H1 (cell line): Measurements from ENCODE around the gene TRIM62.

ENCODE experiments used
- ASH2L ChIP-seq: fragments of 200-600, 300-600 bp; sonication (generic); IDR thresholded peaks from one replicate; pipeline ENCODE4 v1.7.1; 2017; ENCODE audit warnings: low read length
- BCL11A ChIP-seq, 2 experiments: IDR thresholded peaks; one replicate each; pipeline ENCODE4 v1.6.1; 2011; ENCODE audit warnings: low read depth in 2 of 2, low read length in 2 of 2, mild to moderate bottlenecking in 2 of 2
- CREB1 ChIP-seq: IDR thresholded peaks from 2 replicates; pipeline ENCODE4 v1.6.1; 2012; ENCODE audit warnings: inconsistent platforms
- CTCF ChIP-seq, 3 experiments: IDR thresholded peaks; 1 replicate in 2 of 3; 2 replicates in 1 of 3; pipeline versions ENCODE4 v1.5.1 to v1.6.1; 2011; ENCODE audit warnings: low read length in 3 of 3, mild to moderate bottlenecking in 3 of 3, inconsistent platforms in 2 of 3, low read depth in 1 of 3, moderate library complexity in 1 of 3; ENCODE audit not compliant: insufficient read depth in 1 of 3; ENCODE audit errors: control extremely low read depth in 1 of 3
- EZH2 ChIP-seq: fragments of 200-600 bp; sonication (generic); IDR thresholded peaks from 2 replicates; pipeline ENCODE4 v1.7.1; 2012; ENCODE audit warnings: low read depth, mild to moderate bottlenecking, moderate library complexity, low read length, inconsistent platforms; ENCODE audit not compliant: severe bottlenecking
- FOSL1 ChIP-seq: IDR thresholded peaks from 2 replicates; pipeline ENCODE4 v1.6.1; 2011; ENCODE audit warnings: mild to moderate bottlenecking, low read depth, low read length, moderate library complexity; ENCODE audit not compliant: insufficient read depth
- GABPA ChIP-seq: IDR thresholded peaks from 2 replicates; pipeline ENCODE4 v1.6.1; 2011; ENCODE audit warnings: mild to moderate bottlenecking, low read length, moderate library complexity, borderline replicate concordance; ENCODE audit not compliant: insufficient read depth
- POLR2A ChIP-seq, 2 experiments: IDR thresholded peaks; 1 replicate in 1 of 2; 2 replicates in 1 of 2; pipeline ENCODE4 v1.6.1; 2011; ENCODE audit warnings: low read depth in 2 of 2, low read length in 2 of 2, mild to moderate bottlenecking in 2 of 2; ENCODE audit errors: control extremely low read depth in 1 of 2
- SIN3A ChIP-seq, 2 experiments: IDR thresholded peaks in 1 of 2; conservative IDR thresholded peaks in 1 of 2; 2 replicates each; pipeline ENCODE4 v1.6.1; 2011 to 2012; ENCODE audit warnings: low read length in 2 of 2, improper control_type of control experiment in 1 of 2, low read depth in 1 of 2, mild to moderate bottlenecking in 1 of 2
- SIX5 ChIP-seq: IDR thresholded peaks from 2 replicates; pipeline ENCODE4 v1.6.1; 2011; ENCODE audit warnings: mild to moderate bottlenecking, low read depth, low read length
- SP2 ChIP-seq: IDR thresholded peaks from 2 replicates; pipeline ENCODE4 v1.6.1; 2012; ENCODE audit warnings: mild to moderate bottlenecking, low read length, inconsistent platforms
- USF2 ChIP-seq: IDR thresholded peaks from 2 replicates; pipeline ENCODE4 v1.6.1; 2011; ENCODE audit warnings: low read length, improper control_type of control experiment

GRCh38 chr1:33110477-33110876 is 71.4 kb downstream of the TRIM62 start:
- TF ChIP-seq ASH2L (no peak), USF2 (no peak), CTCF (IDR thresholded peaks at IDR 0.05; ENCODE audit: control extremely low read depth in 1 of 3, insufficient read depth in 1 of 3, low read depth in 1 of 3, low read length in 3 of 3) (no peak), BCL11A (IDR thresholded peaks at IDR 0.05; ENCODE audit: low read depth in 2 of 2, low read length in 2 of 2) (no peak), CREB1 (no peak), POLR2A (IDR thresholded peaks at IDR 0.05; ENCODE audit: control extremely low read depth in 1 of 2, low read depth in 2 of 2, low read length in 2 of 2) (no peak), SIN3A (conservative IDR thresholded peaks at IDR 0.05 in 1 of 2, IDR thresholded peaks at IDR 0.05 in 1 of 2; ENCODE audit: low read depth in 1 of 2, low read length in 2 of 2) (no peak), SIX5 (no peak), EZH2 (no peak), SP2 (no peak), FOSL1 (no peak), GABPA (no peak)
